GM23338 (cell line): ENCODE measurements around the gene C9orf40. TPM values are rescaled to one million over a fixed set of nuclear protein-coding genes. Genes with fewer than 3 reads are reported as not detected.

ENCODE experiments used
- ATAC-seq: fragments of 200-7000 bp; cut with Tn5 transposase; 3 replicates; pipeline ENCODE4 v1.9.1; 2020
- DNase-seq: peaks from one replicate; pipeline ENCODE4 v3.0.0-alpha.2; 2015; ENCODE audit warnings: low spot score
- H2AFZ ChIP-seq: fragments of 200-600 bp; sonication (generic); 2 replicates; pipeline ENCODE4 v1.8.0; 2016; ENCODE audit warnings: antibody characterized with exemption, mild to moderate bottlenecking, moderate library complexity
- H3F3A ChIP-seq: fragments of 200-600 bp; sonication (generic); replicated peaks from 2 replicates; pipeline ENCODE4 v1.8.0; 2017; ENCODE audit warnings: antibody characterized with exemption, mixed run types, low read depth
- H3K27ac ChIP-seq: fragments of 200-600 bp; sonication (generic); 2 replicates; pipeline ENCODE4 v1.6.1; 2016; ENCODE audit warnings: low read depth
- H3K27me3 ChIP-seq: fragments of 200-600 bp; sonication (generic); 2 replicates; pipeline ENCODE4 v1.8.0; 2016; ENCODE audit warnings: mild to moderate bottlenecking, mixed run types, moderate library complexity; ENCODE audit not compliant: insufficient read depth
- H3K36me3 ChIP-seq: fragments of 200-600 bp; sonication (generic); 2 replicates; pipeline ENCODE4 v1.8.0; 2016; ENCODE audit warnings: mild to moderate bottlenecking; ENCODE audit not compliant: insufficient read depth
- H3K4me1 ChIP-seq: fragments of 200-600 bp; sonication (generic); 2 replicates; pipeline ENCODE4 v1.8.0; 2016; ENCODE audit warnings: mild to moderate bottlenecking, moderate library complexity; ENCODE audit not compliant: insufficient read depth
- H3K4me2 ChIP-seq: fragments of 200-600 bp; sonication (generic); 2 replicates; pipeline ENCODE4 v1.7.1; 2017; ENCODE audit warnings: mixed run types
- H3K4me3 ChIP-seq: fragments of 200-600 bp; sonication (generic); 2 replicates; pipeline ENCODE4 v1.6.1; 2016; ENCODE audit warnings: mixed run types
- H3K79me2 ChIP-seq: fragments of 200-600 bp; sonication (generic); replicated peaks from 2 replicates; pipeline ENCODE4 v1.8.0; 2017; ENCODE audit warnings: mild to moderate bottlenecking; ENCODE audit not compliant: insufficient read depth
- H3K9me2 ChIP-seq: fragments of 200-600 bp; sonication (generic); 2 replicates; pipeline ENCODE4 v1.8.0; 2017; ENCODE audit not compliant: insufficient read depth
- H4K20me1 ChIP-seq: fragments of 200-600 bp; sonication (generic); replicated peaks from 2 replicates; pipeline ENCODE4 v1.8.0; 2017; ENCODE audit warnings: mild to moderate bottlenecking; ENCODE audit not compliant: insufficient read depth
- H3K27ac Mint-ChIP-seq: 2 replicates; pipeline ENCODE4 v1.8.0; 2020; ENCODE audit warnings: inconsistent platforms, mild to moderate bottlenecking, moderate library complexity, mixed read lengths
- H3K27me3 Mint-ChIP-seq: 3 replicates; pipeline ENCODE4 v1.8.0; 2022; ENCODE audit warnings: low read depth, mild to moderate bottlenecking, moderate library complexity, mixed read lengths, inconsistent platforms; ENCODE audit not compliant: insufficient read depth, poor library complexity
- H3K36me3 Mint-ChIP-seq: 3 replicates; pipeline ENCODE4 v1.8.0; 2021; ENCODE audit warnings: low read depth, mild to moderate bottlenecking, inconsistent platforms, moderate library complexity, mixed read lengths
- H3K4me1 Mint-ChIP-seq: 3 replicates; pipeline ENCODE4 v1.8.0; 2020; ENCODE audit warnings: mild to moderate bottlenecking, inconsistent platforms, mixed read lengths
- H3K4me3 Mint-ChIP-seq: 3 replicates; pipeline ENCODE4 v1.8.0; 2021; ENCODE audit warnings: moderate library complexity, mild to moderate bottlenecking, inconsistent platforms, mixed read lengths
- H3K9me3 Mint-ChIP-seq: 3 replicates; pipeline ENCODE4 v1.8.0; 2020; ENCODE audit warnings: moderate library complexity, mild to moderate bottlenecking, inconsistent platforms, mixed read lengths
- EZH2 ChIP-seq: fragments of 200-600 bp; sonication (generic); IDR thresholded peaks from one replicate; pipeline ENCODE4 v1.8.0; 2017; ENCODE audit warnings: antibody characterized with exemption, mild to moderate bottlenecking, low read depth; ENCODE audit not compliant: unreplicated experiment
- EZH2phosphoT487 ChIP-seq: fragments of 200-600 bp; sonication (generic); IDR thresholded peaks from one replicate; pipeline ENCODE4 v1.8.1; 2018; ENCODE audit warnings: antibody characterized with exemption; ENCODE audit not compliant: unreplicated experiment
- JUNB ChIP-seq: IDR thresholded peaks from one replicate; pipeline ENCODE4 v1.6.1; 2016; ENCODE audit warnings: antibody characterized with exemption; ENCODE audit not compliant: unreplicated experiment
- NANOG ChIP-seq: IDR thresholded peaks from 2 replicates; pipeline ENCODE4 v1.6.1; 2016; ENCODE audit warnings: antibody characterized with exemption, borderline replicate concordance
- POLR2AphosphoS5 ChIP-seq: IDR thresholded peaks from 2 replicates; pipeline ENCODE4 v1.6.1; 2016; ENCODE audit warnings: antibody characterized with exemption, low read depth
- ZNF331 ChIP-seq: fragments of 250-450 bp; sonication (Bioruptor Pico); IDR thresholded peaks from 2 replicates; pipeline ENCODE4 v1.5.0; 2020; ENCODE audit warnings: low read depth, mild to moderate bottlenecking, moderate library complexity
- polyA plus RNA-seq: library from polyadenylated mRNA; unstranded; fragments of >200 nt; fragmentation: Nextera tagmentation; extraction: Ambion mirVana; gene quantifications from 2 replicates; pipeline ENCODE4 v1.2.1, GENCODE V29; 2016
- total RNA-seq: library from RNA; depleted of rRNA; stranded (reverse); fragments of >200 nt; shearing (Covaris generic); gene quantifications from 2 replicates; pipeline ENCODE4 v1.2.3, GENCODE V29; 2014
- TF ChIP-seq, protein P1 (sequence below): IDR thresholded peaks from 2 replicates; pipeline ENCODE4 v1.6.1; 2016; ENCODE audit warnings: antibody characterized with exemption
- TF ChIP-seq, protein P2 (sequence below): IDR thresholded peaks from one replicate; pipeline ENCODE4 v1.6.1; 2018; ENCODE audit warnings: antibody characterized with exemption; ENCODE audit not compliant: unreplicated experiment
- TF ChIP-seq, protein P3 (sequence below): fragments of 250-450 bp; sonication (Bioruptor Pico); IDR thresholded peaks from 2 replicates; pipeline ENCODE4 v1.5.0; 2020; ENCODE audit warnings: mild to moderate bottlenecking, moderate library complexity

The C9orf40 gene
- total and polyA plus RNA-seq, 2 experiments from 2014 or later, result 11.1 to 11.4 TPM

- H3K36me3 ChIP-seq, result 0 out of 2 replicates have a peak, but pooled peaks cover 4% of the 10 kb centered on the region
- no peak for DNase-seq
- Mint-ChIP-seq H3K4me1 (no peaks in the 10 kb centered on the region), H3K4me3 (no peak overlapping the region), H3K27ac (no peak overlapping the region), H3K27me3 (peaks cover 3% of the 10 kb centered on the region), H3K9me3 (peaks cover 41% of the 10 kb centered on the region), H3K36me3 (peaks cover 58% of the 10 kb centered on the region)
- no peaks in the 10 kb centered on the region for H4K20me1 ChIP-seq
- no peak for ATAC-seq
- H3K27ac ChIP-seq, result no peak overlapping the region
- H3K4me1 ChIP-seq, result no peaks in the 10 kb centered on the region
- no peaks in the 10 kb centered on the region for H3F3A ChIP-seq
- TF ChIP-seq NANOG (no peak), JUNB (no peak), EZH2 (no peak), POLR2AphosphoS5 (no peak), ZNF331 (no peak), EZH2phosphoT487 (no peak)
- TF ChIP-seq, protein P1, sequence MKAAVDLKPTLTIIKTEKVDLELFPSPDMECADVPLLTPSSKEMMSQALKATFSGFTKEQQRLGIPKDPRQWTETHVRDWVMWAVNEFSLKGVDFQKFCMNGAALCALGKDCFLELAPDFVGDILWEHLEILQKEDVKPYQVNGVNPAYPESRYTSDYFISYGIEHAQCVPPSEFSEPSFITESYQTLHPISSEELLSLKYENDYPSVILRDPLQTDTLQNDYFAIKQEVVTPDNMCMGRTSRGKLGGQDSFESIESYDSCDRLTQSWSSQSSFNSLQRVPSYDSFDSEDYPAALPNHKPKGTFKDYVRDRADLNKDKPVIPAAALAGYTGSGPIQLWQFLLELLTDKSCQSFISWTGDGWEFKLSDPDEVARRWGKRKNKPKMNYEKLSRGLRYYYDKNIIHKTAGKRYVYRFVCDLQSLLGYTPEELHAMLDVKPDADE, result no peak
- TF ChIP-seq, protein P2, sequence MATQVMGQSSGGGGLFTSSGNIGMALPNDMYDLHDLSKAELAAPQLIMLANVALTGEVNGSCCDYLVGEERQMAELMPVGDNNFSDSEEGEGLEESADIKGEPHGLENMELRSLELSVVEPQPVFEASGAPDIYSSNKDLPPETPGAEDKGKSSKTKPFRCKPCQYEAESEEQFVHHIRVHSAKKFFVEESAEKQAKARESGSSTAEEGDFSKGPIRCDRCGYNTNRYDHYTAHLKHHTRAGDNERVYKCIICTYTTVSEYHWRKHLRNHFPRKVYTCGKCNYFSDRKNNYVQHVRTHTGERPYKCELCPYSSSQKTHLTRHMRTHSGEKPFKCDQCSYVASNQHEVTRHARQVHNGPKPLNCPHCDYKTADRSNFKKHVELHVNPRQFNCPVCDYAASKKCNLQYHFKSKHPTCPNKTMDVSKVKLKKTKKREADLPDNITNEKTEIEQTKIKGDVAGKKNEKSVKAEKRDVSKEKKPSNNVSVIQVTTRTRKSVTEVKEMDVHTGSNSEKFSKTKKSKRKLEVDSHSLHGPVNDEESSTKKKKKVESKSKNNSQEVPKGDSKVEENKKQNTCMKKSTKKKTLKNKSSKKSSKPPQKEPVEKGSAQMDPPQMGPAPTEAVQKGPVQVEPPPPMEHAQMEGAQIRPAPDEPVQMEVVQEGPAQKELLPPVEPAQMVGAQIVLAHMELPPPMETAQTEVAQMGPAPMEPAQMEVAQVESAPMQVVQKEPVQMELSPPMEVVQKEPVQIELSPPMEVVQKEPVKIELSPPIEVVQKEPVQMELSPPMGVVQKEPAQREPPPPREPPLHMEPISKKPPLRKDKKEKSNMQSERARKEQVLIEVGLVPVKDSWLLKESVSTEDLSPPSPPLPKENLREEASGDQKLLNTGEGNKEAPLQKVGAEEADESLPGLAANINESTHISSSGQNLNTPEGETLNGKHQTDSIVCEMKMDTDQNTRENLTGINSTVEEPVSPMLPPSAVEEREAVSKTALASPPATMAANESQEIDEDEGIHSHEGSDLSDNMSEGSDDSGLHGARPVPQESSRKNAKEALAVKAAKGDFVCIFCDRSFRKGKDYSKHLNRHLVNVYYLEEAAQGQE, result no peak
- TF ChIP-seq, protein P3, sequence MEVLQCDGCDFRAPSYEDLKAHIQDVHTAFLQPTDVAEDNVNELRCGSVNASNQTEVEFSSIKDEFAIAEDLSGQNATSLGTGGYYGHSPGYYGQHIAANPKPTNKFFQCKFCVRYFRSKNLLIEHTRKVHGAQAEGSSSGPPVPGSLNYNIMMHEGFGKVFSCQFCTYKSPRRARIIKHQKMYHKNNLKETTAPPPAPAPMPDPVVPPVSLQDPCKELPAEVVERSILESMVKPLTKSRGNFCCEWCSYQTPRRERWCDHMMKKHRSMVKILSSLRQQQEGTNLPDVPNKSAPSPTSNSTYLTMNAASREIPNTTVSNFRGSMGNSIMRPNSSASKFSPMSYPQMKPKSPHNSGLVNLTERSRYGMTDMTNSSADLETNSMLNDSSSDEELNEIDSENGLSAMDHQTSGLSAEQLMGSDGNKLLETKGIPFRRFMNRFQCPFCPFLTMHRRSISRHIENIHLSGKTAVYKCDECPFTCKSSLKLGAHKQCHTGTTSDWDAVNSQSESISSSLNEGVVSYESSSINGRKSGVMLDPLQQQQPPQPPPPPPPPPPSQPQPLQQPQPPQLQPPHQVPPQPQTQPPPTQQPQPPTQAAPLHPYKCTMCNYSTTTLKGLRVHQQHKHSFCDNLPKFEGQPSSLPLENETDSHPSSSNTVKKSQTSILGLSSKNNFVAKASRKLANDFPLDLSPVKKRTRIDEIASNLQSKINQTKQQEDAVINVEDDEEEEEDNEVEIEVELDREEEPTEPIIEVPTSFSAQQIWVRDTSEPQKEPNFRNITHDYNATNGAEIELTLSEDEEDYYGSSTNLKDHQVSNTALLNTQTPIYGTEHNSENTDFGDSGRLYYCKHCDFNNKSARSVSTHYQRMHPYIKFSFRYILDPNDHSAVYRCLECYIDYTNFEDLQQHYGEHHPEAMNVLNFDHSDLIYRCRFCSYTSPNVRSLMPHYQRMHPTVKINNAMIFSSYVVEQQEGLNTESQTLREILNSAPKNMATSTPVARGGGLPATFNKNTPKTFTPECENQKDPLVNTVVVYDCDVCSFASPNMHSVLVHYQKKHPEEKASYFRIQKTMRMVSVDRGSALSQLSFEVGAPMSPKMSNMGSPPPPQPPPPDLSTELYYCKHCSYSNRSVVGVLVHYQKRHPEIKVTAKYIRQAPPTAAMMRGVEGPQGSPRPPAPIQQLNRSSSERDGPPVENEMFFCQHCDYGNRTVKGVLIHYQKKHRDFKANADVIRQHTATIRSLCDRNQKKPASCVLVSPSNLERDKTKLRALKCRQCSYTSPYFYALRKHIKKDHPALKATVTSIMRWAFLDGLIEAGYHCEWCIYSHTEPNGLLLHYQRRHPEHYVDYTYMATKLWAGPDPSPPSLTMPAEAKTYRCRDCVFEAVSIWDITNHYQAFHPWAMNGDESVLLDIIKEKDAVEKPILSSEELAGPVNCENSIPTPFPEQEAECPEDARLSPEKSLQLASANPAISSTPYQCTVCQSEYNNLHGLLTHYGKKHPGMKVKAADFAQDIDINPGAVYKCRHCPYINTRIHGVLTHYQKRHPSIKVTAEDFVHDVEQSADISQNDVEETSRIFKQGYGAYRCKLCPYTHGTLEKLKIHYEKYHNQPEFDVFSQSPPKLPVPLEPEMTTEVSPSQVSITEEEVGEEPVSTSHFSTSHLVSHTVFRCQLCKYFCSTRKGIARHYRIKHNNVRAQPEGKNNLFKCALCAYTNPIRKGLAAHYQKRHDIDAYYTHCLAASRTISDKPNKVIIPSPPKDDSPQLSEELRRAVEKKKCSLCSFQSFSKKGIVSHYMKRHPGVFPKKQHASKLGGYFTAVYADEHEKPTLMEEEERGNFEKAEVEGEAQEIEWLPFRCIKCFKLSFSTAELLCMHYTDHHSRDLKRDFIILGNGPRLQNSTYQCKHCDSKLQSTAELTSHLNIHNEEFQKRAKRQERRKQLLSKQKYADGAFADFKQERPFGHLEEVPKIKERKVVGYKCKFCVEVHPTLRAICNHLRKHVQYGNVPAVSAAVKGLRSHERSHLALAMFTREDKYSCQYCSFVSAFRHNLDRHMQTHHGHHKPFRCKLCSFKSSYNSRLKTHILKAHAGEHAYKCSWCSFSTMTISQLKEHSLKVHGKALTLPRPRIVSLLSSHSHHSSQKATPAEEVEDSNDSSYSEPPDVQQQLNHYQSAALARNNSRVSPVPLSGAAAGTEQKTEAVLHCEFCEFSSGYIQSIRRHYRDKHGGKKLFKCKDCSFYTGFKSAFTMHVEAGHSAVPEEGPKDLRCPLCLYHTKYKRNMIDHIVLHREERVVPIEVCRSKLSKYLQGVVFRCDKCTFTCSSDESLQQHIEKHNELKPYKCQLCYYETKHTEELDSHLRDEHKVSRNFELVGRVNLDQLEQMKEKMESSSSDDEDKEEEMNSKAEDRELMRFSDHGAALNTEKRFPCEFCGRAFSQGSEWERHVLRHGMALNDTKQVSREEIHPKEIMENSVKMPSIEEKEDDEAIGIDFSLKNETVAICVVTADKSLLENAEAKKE (CRISPR knock-in tag), result no peak
- H3K4me3 ChIP-seq, result no peak overlapping the region
- H3K27me3 ChIP-seq, result no peaks in the 10 kb centered on the region
- no peaks in the 10 kb centered on the region; the same call in 1 of the 2 replicates for H3K9me2 ChIP-seq
- H3K4me2 ChIP-seq, result no peak overlapping the region
- H3K79me2 ChIP-seq, result no peaks in the 10 kb centered on the region
- H2AFZ ChIP-seq, result no peak overlapping the region
Observed at GRCh38 chr9:74974558-74974957, 21.8 kb upstream of the C9orf40 start.
